Smooth muscle cell of the brain vasculature (primary cell): ENCODE measurements around the gene LHX2.

Source experiments
- DNase-seq: peaks from one replicate; pipeline ENCODE4 v3.0.0-alpha.2; 2012; ENCODE audit warnings: low read depth, low spot score

The LHX2 gene

GRCh38 chr9:124012368-124013301 lies 1.1 kb downstream of the LHX2 start:
- no peak for DNase-seq

GRCh38 chr9:124013309-124014210 lies 2.0 kb downstream of the LHX2 start:
- no peak for DNase-seq

GRCh38 chr9:124014211-124014955 lies 2.8 kb downstream of the LHX2 start:
- no peak for DNase-seq

- no peak for DNase-seq
Observed at GRCh38 chr9:124014956-124015660, 3.5 kb downstream of the LHX2 start.

- no peak for DNase-seq
Observed at GRCh38 chr9:124015661-124016131, 4.1 kb downstream of the LHX2 start.

GRCh38 chr9:124016175-124017050 lies 4.8 kb downstream of the LHX2 start:
- no peak for DNase-seq

GRCh38 chr9:124017051-124017928 lies 5.7 kb downstream of the LHX2 start:
- DNase-seq = no peak

- DNase-seq = no peak
Observed at GRCh38 chr9:124017929-124018729, 6.6 kb downstream of the LHX2 start.

- DNase-seq = no peak
Observed at GRCh38 chr9:124018730-124019697, 7.4 kb downstream of the LHX2 start.

GRCh38 chr9:124019771-124020519 lies 8.4 kb downstream of the LHX2 start:
- DNase-seq = no peak

- no peak for DNase-seq
Observed at GRCh38 chr9:124020520-124021384, 9.2 kb downstream of the LHX2 start.

GRCh38 chr9:124021385-124021769 lies 9.8 kb downstream of the LHX2 start:
- no peak for DNase-seq

- no peak for DNase-seq
Observed at GRCh38 chr9:124022201-124023121, 10.9 kb downstream of the LHX2 start.

- DNase-seq = no peak
Observed at GRCh38 chr9:124024107-124024506, 12.5 kb downstream of the LHX2 start.
